Medulla oblongata (tissue), 1 donor: ENCODE measurements around the gene IQSEC1.

Experiments
- DNase-seq: peaks from one replicate; pipeline ENCODE4 v3.0.0-alpha.2; 2015; ENCODE audit errors: extremely low spot score

IQSEC1 gene

DNA sequence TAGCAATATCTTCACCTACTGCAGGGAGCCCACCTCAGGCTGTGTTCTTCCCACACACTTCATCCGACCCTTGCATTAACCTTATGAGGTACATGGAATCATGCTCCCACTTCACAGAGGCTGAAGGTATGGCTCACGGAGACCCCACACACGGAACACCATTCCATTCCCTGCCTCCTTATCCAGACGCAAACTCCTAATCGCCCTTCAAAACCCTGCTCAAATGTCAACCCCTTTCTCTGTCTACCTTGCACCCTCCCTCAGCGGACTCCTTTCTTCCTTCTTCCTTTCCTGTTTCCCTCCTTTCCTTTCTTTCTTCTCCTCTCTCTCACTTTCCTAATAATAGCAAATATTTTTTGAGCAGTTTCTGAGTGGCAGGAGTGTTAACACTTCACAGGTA is 23.8 kb downstream of the IQSEC1 start:
- DNase-seq, result no peak

DNA sequence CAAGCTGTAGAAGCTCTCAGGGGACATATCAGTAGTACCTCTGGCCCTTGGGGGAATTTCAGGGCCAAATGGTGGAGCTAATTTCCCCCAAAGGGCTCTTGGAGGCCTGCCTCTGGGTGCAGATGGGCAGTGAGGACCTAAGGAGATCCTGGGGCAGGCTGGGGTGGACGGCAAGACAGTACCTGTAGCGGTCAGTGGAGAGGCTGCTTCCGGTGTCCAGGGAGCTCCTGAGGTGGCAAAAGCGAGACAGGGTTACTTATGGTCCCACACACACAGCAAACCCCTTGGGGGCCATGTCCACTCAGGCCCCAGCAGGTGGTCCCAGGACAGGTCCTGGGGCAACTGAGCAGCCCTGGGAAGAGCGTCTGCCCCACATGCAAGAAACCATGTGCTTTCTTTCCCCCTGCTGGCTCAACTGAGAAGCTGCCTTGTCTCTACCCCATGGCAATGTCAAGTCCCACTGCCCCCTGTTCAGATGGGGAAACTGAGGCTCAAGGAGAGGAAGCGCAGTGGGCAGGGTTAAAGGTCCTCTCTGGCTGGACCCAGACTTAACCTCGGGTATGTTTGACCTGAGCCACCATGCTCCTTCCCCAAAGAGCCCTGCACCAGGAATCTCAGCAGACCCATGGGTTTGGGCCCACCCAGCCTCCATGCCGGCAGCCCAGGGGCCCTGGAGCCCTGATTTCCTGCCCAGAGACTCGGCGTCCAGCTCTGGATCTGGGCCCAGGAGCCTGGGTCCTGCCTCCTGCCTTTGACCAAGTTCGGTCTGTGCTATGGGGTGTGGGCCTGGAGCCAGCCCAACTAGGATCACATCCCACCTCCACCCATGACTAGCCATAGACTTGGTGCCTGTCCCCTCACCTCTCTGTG is 25.7 kb downstream of the IQSEC1 start:
- DNase-seq, result no peak

DNA sequence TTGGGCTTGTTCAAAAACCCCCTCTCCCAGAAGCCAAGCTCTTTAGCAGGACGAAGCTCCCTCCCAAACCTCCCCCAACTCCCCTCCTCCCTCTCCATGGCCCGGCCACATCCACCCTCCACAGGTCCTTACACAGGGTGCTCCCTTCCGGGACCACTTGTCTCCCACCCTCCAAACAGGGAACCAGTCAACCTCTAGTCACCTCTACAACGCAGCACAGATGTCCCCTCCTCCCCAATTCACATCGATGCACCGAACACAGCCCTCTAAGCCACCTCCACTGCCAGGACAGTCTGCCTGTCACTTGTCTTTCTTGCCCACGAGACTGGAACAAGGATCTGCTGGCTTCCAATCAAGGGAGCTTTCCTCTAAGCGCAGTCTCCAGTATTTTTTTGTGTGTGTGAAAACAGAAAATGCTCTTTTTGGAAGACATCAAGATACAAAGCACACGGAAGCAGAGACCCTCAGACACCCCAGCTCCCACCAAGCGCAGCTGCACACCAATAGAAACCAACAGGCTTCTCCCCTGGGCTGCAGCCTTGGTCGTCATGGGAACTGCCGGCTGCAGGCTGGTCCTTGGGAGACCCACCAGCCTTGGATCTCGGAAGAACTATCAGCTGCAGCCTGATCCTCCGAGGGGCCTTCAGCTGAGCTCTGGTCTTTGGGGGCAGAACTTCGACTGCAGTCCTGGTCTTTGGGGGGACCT is 26.5 kb downstream of the IQSEC1 start:
- no peak for DNase-seq

DNA sequence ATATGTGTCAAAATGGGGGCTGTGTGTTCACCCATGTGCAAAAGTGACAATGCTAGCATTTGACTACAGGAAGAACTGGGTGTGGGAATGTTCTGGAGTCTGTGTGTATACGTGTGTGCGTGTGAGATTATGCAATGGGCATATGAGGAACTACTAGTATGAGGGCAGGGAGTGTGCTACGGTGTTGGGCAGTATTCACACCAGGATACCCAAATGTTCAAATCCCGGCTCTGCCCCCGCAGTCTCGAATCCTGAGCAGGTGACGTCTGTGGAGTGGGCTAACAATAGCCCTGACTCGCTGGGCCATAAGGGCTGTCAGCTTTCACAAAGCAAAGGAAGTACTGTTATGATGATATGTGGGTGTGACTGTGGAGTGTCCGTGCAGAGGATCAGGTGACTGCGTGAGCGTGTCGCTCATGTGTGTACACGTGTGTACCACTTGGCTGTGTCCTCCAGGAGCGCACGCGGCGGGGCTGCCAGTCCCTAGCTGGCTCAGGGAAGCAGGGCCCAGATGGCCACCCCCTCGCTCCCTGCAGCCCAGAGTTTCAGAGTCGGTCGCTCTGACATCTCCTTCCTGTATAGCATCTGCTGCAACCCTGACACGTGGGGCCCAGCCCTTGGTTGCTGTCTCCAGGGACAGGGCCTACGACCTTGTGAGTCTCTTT is 27.2 kb downstream of the IQSEC1 start:
- peak; percentile 65 for DNase-seq

DNA sequence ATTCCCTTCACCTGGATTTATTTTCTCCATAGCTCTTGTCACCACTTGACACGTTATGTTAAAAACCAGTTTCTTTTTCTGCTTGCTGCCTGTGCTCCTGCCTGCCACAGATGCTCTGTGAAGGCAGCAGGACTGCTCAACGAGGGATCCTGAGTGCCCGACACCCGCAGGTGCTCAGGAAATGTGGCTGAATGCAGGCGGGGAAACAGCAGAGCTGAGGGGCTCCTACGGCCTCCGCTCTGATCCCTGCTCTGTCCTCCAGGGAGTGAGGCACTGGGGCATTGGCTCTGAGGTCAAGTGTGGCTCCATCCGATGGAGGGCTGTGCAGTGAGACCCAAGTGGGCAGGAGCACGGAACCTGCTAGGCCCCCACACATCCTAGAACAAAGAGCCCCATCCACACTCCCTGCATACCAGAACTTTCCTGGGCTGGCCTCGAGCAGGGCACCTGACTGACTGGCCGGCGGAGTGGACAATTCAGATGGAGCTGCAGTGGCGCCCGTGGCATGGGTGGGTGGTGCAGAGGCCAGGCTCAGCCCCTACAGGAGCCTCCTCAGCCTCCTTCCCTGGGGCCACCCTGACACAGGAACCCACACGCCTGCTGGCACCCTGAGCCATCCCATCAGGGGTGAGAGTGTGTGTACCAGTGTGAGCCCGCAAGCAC is 27.9 kb downstream of the IQSEC1 start:
- no peak for DNase-seq

DNA sequence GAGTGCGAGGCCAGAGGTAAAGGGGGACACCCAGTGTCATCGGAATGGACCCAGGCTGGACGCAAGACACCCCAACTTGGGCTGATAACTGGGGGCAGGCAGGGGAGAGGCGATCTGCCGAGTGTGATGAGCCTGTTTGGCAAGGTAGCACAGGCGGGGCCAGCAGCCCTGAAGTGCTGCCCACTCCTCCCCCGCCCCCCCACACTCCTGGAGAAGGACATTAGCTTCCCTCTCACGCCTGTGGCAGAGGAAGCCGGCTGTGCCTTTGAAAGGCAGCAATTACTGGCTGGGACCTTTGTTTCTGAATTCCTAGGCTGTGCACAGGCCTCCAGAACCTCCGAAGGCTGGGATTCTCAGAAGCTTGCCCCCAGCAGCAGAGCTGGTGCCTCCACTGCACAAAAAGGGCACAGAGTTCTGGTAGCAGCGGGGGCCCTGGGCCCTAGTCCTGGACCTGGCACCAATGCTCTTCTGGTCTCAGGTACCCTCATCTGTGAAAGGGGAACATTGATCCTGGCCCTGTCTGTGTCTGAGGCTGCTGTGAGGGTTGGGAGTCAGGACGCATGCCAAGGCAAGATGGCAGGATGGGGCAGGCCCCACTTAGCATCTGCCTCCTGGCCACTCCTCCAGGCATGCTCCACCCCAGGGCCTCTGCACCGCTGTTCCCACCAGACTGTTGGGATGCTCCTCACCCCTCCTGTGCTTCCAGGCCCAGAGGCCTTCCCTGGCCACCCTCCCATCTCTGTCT is 28.6 kb downstream of the IQSEC1 start:
- peak; percentile 72 for DNase-seq

DNA sequence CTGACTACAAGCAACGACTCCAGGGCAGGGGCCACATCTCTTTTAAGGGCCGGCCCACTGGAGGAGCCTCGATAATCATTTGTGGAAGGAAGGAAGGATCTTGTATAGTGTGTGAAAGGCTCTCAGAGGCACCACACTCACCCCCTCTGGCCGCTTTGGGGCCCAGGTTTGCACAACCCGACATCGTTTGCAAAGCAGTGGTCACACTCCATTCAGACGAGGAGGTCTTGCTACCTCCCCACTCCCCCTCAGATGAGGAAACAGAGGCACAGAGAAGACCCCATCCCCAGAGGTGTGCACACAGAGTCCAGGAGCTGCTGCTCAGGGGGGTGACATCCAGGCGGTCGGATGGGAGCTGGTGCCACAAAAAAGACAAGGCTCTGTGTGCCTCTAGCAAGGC is 29.6 kb downstream of the IQSEC1 start:
- DNase-seq, result no peak

DNA sequence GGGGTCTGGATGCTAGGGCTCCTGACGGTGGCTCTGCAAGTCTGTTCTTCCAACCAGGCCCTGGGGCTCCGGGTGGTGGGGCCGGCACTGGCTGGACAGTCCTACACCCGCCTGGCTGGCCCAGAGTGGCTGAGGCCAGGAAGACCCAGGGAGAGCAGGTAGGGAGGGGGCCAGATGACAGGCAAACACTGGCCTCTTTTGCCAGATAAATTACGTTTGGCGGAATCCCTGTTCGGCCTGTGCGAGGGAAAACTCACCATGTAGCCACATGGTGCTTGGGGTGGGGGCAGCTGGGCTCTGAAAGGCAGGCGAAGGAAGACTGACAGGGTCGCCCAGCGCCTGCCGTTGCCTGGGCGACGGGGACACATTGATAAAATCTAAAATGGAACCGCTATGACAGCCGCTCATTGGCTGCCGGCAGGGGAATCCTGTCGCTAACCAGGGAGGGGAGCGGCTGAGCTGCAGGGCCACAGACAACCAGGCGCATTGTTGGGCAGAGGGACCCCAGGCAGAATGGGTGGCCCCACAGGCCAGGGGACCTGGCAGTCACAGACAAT is 30.4 kb downstream of the IQSEC1 start:
- DNase-seq, result no peak

DNA sequence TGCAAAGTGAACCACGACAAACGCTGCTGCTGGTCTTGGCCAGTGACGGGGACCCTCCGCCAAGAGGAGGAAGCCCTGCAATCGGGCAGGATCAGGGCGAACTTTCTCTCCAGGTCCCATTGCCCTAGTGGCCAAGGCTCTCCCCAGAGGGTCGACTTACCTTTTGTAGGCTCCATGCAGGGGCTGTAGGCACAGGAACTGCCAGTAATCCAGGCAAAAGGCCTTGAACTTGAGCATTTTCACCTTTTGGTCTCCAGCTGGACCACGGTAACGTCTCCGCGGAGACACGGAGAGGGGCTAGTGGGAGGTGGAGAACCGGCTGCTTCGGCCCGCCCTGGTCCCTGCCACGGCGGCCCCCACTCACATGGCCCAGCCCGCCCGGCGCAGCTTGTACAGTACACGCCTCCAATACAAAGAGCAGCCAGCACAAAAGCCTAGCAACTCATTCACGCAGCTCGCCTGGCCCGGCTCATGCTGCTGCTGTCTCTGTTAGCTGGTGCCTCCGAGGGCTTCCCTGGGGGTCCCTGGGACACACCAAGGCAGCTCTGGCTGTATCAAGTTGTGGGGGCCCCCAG is 31.0 kb downstream of the IQSEC1 start:
- peak; percentile 73 for DNase-seq

DNA sequence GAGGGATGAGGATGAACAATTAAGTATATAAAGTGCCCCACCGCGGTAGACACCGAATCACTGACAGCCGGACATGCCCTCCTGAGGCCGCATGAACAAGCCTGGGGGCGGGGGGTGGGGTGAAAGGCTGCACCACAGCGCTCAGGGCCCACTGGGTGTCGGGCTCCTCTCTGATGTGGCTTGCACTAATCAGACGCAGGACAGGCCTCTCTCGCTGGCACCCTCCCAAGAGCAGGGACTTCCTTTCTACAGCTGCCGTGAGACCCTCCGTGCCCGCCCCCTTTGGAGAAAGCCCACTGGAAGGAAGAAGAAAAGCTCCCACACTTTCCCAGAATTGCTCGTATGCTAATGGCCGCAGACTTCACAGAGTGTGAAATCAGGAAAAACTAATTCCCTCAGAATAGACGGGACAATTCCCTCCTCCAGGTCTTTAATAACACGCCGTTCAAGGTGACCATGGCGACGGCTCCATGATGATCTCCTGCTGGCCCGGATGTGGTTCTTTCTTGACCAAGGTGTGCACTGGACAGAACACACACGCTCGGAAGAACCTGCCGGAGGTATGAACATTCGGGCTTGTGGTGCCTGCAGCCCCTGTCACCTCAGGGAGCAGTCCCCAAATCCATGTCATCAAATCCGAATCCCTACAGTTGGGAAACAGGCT is 32.0 kb downstream of the IQSEC1 start:
- no peak for DNase-seq

DNA sequence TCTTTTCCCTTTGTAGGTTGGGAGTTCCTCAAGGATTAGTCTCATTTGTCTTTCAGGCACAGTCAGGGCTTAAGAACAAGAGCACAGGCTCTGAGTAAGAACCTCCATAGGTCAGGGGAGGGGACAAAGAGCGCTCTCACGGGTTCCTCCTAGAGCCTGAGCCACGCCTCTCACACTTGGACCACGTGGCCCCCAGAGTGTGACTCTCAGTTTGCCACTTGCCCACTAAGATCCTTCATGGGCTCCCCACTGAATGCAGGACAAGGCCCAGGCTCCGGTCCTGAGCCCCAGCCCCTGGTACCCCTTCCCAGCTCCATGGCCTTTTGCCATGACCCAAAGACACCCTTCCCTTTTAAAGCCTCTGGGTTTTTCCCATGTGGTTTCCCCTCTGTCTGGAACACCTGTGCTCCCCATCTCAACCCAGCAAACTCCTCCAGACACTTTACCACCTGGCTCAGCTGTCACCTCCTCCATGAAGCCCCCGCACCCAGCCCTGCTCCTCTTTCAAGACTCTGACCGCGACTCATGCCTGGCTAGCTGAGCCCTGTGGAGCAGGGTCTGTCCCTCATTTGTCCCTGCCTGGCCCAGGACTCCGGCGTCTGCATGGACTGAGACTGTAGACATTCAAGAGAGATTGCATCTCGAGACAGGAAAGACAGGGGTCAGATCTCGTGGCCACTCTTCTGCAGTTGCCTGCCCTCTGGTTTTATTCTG is 32.7 kb downstream of the IQSEC1 start:
- DNase-seq, result no peak

DNA sequence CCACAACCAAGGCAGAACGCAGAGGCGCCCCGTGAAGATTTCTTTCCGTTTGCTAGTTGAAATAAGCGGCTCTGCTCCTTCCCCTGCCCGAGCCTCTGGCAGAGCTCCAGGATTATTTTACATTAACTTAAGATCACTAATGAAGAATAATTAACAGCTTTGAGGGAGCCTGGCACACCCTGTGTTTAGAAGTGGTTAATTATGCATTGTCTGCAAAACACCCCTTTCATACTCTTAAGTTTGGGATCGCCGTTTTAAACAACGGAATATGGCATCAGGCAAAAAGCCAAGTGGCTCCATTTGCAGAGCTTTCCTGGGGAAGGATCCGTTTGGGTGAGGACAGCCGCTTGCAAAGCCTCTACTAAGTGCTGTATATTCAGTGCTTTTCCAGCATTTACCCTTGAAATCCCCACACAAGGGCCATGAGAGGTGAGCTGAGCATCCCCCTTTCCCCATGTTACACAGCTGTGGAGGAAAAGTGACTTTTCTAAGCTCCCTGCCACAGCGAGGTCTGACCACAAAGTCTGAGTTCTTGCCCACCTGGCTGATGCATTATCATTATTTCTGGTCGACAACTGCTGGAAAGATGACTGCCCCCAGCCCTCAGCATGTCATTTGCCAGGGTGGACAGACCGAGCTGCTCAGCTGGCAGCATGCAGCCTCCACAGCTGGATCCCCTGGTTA is 33.9 kb downstream of the IQSEC1 start:
- no peak for DNase-seq

DNA sequence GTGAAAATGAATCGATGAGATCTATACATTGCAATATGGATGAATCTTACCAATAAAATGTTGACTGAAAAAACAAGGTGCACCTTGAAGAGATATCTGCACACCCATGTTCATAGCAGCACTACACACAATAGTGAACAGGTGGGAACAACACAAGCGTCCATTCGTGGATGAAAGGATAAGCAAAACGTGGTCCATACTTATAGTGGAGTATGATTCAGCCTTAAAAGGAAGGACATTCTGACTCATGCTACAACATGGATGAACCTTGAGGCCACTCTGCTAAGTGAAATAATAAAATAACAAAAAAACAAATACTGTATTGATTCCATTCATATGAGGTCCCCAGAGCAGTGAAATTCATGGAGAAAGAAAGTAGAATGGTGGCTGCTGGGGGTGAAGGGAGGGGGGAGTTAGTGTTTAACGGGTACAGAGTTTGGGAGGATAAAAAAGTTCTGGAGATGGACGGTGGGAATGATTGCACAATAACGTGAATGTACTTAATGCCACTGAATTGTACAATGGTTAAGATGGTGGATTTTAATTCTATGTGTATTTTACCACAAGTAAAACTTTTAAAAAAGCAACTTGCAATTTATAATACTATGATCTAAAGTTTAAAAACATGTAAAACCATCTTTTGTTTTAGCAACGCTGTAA is 35.6 kb downstream of the IQSEC1 start:
- DNase-seq, result no peak

DNA sequence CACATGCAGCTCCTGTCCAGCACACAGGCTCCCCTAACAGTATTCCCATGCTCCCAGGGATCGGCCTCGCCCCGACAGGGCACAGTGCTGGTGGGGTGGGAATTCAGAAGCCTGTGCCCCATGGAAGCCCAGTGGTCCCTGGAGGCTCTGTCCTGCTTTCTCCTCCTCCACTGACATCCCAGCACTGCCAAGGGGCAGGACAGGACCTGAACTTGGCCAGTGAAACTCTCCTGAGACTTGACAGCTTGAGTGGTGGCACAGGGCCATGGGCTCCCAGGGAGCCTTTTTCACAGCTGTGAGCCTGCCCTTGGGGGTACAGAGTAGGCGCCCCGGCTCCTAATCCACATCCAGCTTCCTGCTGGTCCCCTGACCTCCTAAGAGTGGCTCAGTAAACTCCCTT is 38.4 kb downstream of the IQSEC1 start:
- DNase-seq, result no peak

DNA sequence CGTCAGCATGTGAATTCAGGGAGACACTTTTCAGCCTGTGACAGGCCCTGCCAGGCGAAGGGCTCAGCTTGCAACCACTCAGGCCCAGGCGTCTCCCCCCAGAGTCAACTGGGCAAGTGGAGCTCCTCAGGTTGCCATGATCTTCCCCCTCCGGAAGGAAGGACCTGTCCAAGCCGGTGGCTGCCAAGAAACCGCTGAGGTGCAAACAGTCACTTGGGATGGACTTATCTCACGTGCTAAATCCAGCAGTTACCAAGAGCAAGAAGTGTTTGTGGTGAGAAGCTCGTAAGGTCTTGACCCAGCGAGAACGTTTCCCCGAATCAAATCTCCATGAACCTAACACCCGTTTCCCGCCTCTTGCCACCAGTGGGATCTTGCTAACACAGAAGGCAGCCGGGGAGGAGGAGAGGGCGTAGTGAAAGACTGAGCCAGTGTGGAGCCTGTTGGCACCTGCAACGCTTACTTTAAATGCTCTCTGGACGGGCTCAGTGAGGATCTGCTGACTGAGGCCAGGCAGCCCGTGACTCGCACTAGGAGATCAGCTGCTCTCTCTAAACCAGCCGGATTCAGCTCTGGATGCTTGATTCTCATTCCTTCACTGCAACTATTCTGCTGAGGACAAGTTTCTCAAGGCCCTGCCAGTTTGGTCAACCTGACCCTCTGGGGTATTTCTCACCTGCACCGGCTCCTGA is 39.0 kb downstream of the IQSEC1 start:
- DNase-seq, result no peak

DNA sequence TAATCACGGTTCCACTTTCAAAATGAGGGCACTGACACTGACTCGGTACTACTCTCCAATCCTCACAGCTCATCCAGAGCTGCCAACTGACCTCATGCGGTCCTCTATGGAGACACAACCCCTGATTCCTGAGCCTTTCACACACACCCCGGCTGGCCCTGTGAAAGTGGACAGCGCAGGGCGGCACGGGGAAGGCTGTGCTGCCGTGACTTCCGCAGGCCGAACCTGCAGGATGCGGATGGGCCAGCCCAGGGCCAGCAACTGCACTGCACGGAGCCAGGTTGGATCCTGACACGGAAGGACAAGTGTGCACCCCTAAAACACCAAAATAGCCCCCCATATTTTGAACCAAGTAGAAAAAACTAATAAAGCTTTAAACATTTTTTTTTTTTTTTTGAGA is 41.0 kb downstream of the IQSEC1 start:
- no peak for DNase-seq

DNA sequence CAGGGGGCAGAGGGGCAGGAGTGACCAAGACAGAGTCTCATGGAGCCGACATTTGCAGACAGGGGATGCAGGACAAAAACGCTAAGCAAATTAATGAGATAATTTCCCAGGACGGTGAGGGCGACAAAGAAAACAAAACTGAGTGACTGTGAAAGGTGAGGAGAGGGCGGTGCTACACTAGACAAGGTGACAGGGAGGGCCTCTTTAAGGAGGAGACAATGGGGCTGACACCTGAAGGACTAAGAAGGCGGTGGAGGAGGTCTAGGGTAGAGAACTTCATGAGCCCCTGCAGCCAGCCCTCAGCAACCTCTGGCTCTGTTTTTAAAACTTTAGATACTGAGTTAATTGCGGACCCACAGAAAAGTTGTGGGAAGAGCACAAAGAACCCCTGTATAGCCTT is 41.6 kb downstream of the IQSEC1 start:
- no peak for DNase-seq

DNA sequence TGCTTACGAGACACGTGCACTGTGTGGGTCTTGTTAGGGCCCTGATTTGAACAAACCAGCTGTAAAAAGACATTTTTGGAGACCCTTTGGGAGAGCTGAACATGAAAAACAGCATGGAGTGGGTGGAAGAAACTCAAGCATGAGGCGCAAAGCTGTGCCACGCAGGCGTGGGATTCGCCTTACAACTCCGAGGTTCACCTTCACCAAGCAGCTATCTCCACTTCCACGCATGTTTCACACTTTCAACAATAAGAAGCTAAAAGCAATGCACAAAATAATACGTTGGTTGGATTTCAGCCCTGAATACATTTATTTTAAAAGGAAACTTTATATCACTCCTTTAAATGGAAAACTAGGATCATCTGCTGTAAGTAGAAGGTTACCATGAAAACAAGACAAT is 42.5 kb downstream of the IQSEC1 start:
- DNase-seq, result no peak
